B cell (primary cell): ENCODE results near the gene CD59. TPM values are rescaled to one million over a fixed set of nuclear protein-coding genes. Genes with fewer than 3 reads are reported as not detected.

Experiments used
- ATAC-seq: fragments of 200-7000 bp; cut with Tn5 transposase; one replicate; pipeline ENCODE4 v1.10.0; 2021; ENCODE audit warnings: low read depth, mild to moderate bottlenecking, moderate number of reproducible peaks, moderate library complexity
- CTCF ChIA-PET: fragments of 350-600 bp; sonication (Branson Sonifier 250); formaldehyde crosslinking; loops from one replicate; lab custom pipeline; 2021; ENCODE audit warnings: antibody characterized with exemption, inconsistent platforms; lab: Charles Lee
- POLR2A ChIA-PET: fragments of 350-600 bp; sonication (Branson Sonifier 250); formaldehyde crosslinking; loops from one replicate; lab custom pipeline; 2021; ENCODE audit warnings: antibody characterized with exemption; lab: Charles Lee
- DNase-seq: peaks from one replicate; pipeline ENCODE4 v3.0.0; 2013
- H2AFZ ChIP-seq: 2 replicates; pipeline ENCODE4 v1.6.1; 2012; ENCODE audit warnings: mild to moderate bottlenecking, low read depth, low read length; ENCODE audit not compliant: insufficient read depth, poor library complexity, severe bottlenecking
- H3K27ac ChIP-seq, 2 donors: 1 replicate in 1 of 2; 2 replicates in 1 of 2; pipeline ENCODE4 v1.5.1; 2012 to 2013; ENCODE audit warnings: low read length in 2 of 2, mild to moderate bottlenecking in 2 of 2, moderate library complexity in 1 of 2
- H3K27me3 ChIP-seq, 4 experiments: fragments of 200-600 bp in 1 of 4; sonication (generic) in 1 of 4; replicated peaks in 1 of 4; 1 replicate in 2 of 4; 2 replicates in 2 of 4; pipeline versions ENCODE4 v1.6.1 to v1.7.0; 2013 to 2016; ENCODE audit warnings: low read length in 3 of 4, mild to moderate bottlenecking in 2 of 4, mixed read lengths in 1 of 4, moderate library complexity in 1 of 4; ENCODE audit not compliant: insufficient read depth in 4 of 4, control insufficient read depth in 3 of 4; ENCODE audit errors: control extremely low read depth in 1 of 4
- H3K36me3 ChIP-seq, 2 experiments: replicated peaks in 1 of 2; 1 replicate in 1 of 2; 2 replicates in 1 of 2; pipeline versions ENCODE4 v1.6.1 to v1.7.1; 2013; ENCODE audit warnings: low read length in 1 of 2; ENCODE audit not compliant: insufficient read depth in 2 of 2, control insufficient read depth in 1 of 2; ENCODE audit errors: control extremely low read depth in 1 of 2, extremely low read depth in 1 of 2
- H3K4me1 ChIP-seq, 2 donors: fragments of 200-600 bp in 1 of 2; sonication (generic) in 1 of 2; 1 replicate in 1 of 2; 2 replicates in 1 of 2; pipeline versions ENCODE4 v1.5.1 to v1.6.1; 2013 to 2017; ENCODE audit warnings: low read length in 2 of 2; ENCODE audit not compliant: control insufficient read depth in 2 of 2, insufficient read depth in 2 of 2
- H3K4me2 ChIP-seq: replicated peaks from 2 replicates; pipeline ENCODE3; 2012; ENCODE audit warnings: mild to moderate bottlenecking, low read depth, low read length; ENCODE audit not compliant: poor library complexity, severe bottlenecking
- H3K4me3 ChIP-seq, 5 experiments: fragments of 200-600 bp in 1 of 5; sonication (generic) in 1 of 5; 1 replicate in 3 of 5; 2 replicates in 2 of 5; pipeline versions ENCODE4 v1.5.1 to v1.7.0; 2011 to 2016; ENCODE audit warnings: low read length in 4 of 5, mild to moderate bottlenecking in 4 of 5, low read depth in 2 of 5, control low read depth in 1 of 5, moderate library complexity in 1 of 5; ENCODE audit not compliant: insufficient read depth in 1 of 5; ENCODE audit errors: control extremely low read depth in 1 of 5, extremely low read depth in 1 of 5
- H3K79me2 ChIP-seq: fragments of 200-600 bp; sonication (generic); one replicate; pipeline ENCODE4 v1.6.0; 2016; ENCODE audit warnings: low read length; ENCODE audit not compliant: control insufficient read depth, insufficient read depth
- H3K9ac ChIP-seq: fragments of 200-600 bp; sonication (generic); 2 replicates; pipeline ENCODE4 v1.6.1; 2017; ENCODE audit warnings: mild to moderate bottlenecking, low read length, moderate library complexity
- H3K9me3 ChIP-seq, 3 donors: one replicate each; pipeline versions ENCODE4 v1.6.1 to v1.7.1; 2013; ENCODE audit warnings: low read length in 2 of 3; ENCODE audit not compliant: control insufficient read depth in 2 of 3, insufficient read depth in 1 of 3; ENCODE audit errors: control extremely low read depth in 1 of 3
- H4K20me1 ChIP-seq: 2 replicates; pipeline ENCODE4 v1.6.0; 2012; ENCODE audit warnings: mild to moderate bottlenecking, low read length; ENCODE audit not compliant: insufficient read depth, control insufficient read depth, poor library complexity, severe bottlenecking
- H3K27ac Mint-ChIP-seq: one replicate; pipeline ENCODE4 v1.8.0; 2021; ENCODE audit warnings: mixed read lengths
- H3K27me3 Mint-ChIP-seq: one replicate; pipeline ENCODE4 v1.8.0; 2021; ENCODE audit warnings: mixed read lengths
- H3K4me1 Mint-ChIP-seq: one replicate; pipeline ENCODE4 v1.8.0; 2021; ENCODE audit warnings: mixed read lengths
- H3K4me3 Mint-ChIP-seq: one replicate; pipeline ENCODE4 v1.8.0; 2021; ENCODE audit warnings: mixed read lengths
- H3K9me3 Mint-ChIP-seq: one replicate; pipeline ENCODE4 v1.8.0; 2022; ENCODE audit warnings: mixed read lengths; ENCODE audit not compliant: insufficient read depth
- EZH2 ChIP-seq: IDR thresholded peaks from 2 replicates; pipeline ENCODE4 v1.6.1; 2012; ENCODE audit warnings: borderline replicate concordance, low read depth, mild to moderate bottlenecking, moderate library complexity, low read length; ENCODE audit not compliant: insufficient read depth, poor library complexity, severe bottlenecking
- WGBS: methylation state at CpG from one replicate; pipeline ENCODE4 v1.1.5; 2013; ENCODE audit warnings: missing lambda C conversion rate; ENCODE audit not compliant: insufficient coverage; 5-methylcytosine and 5-hydroxymethylcytosine counted together
- intact Hi-C: fragments of 100-400 bp; cut with micrococcal nuclease; formaldehyde crosslinking; loops from one replicate; pipeline ENCODE4 v1.10.0; 2022
- polyA plus RNA-seq: library from polyadenylated mRNA; depleted of rRNA; stranded (reverse); fragments of >200 nt; gene quantifications from 2 replicates; pipeline ENCODE4 v1.2.3, GENCODE V29; 2012
- total RNA-seq, 2 donors: library from RNA; stranded (reverse); fragments of 120-200 nt in 1 of 2; gene quantifications; 1 replicate in 1 of 2; 2 replicates in 1 of 2; pipeline versions ENCODE4 v1.2.3 to v1.2.4, GENCODE V29; 2013 to 2022
- TF ChIP-seq, protein P1 (sequence below): fragments of 200-600 bp; IDR thresholded peaks from one replicate; pipeline ENCODE4 v1.8.0; 2022; ENCODE audit warnings: antibody characterized with exemption, mild to moderate bottlenecking

CD59 gene
- total and polyA plus RNA-seq, 2 donors (not counting 1 experiment from before 2014, with no cell fraction given) = 10.9 to 41.3 TPM

GRCh38 chr11:33696931-33697638, 39.1 kb downstream of the CD59 start:
- H3K27ac Mint-ChIP-seq = no peak overlapping the region
- Histone ChIP-seq H3K27me3 (peaks cover 0 to 20% (median 4%) of the 10 kb centered on the region in 4 experiments), H3K27ac (no peak overlapping the region), H4K20me1 (no peaks in the 10 kb centered on the region), H3K79me2 (no peaks in the 10 kb centered on the region), H3K36me3 (no peaks in the 10 kb centered on the region), H3K9ac (no peak overlapping the region), H3K4me2 (no peak overlapping the region), H3K4me1 (peaks cover 6 to 16% of the 10 kb centered on the region in 2 donors), H3K9me3 (peaks cover 0 to 4% (median 0%) of the 10 kb centered on the region in 3 donors), H2AFZ (peak overlapping the region; percentile 22), H3K4me3 (no peak overlapping the region)
- intact Hi-C loops = no loop called here
- 94% methylated on average over 6 of the region's 6 CpGs for WGBS
- POLR2A ChIA-PET = no interaction called here
- CTCF ChIA-PET = no interaction called here
- peaks cover 11% of the 10 kb centered on the region for H3K27me3 Mint-ChIP-seq
- no peak for DNase-seq
- TF ChIP-seq EZH2 = no peak
- TF ChIP-seq, protein P1, sequence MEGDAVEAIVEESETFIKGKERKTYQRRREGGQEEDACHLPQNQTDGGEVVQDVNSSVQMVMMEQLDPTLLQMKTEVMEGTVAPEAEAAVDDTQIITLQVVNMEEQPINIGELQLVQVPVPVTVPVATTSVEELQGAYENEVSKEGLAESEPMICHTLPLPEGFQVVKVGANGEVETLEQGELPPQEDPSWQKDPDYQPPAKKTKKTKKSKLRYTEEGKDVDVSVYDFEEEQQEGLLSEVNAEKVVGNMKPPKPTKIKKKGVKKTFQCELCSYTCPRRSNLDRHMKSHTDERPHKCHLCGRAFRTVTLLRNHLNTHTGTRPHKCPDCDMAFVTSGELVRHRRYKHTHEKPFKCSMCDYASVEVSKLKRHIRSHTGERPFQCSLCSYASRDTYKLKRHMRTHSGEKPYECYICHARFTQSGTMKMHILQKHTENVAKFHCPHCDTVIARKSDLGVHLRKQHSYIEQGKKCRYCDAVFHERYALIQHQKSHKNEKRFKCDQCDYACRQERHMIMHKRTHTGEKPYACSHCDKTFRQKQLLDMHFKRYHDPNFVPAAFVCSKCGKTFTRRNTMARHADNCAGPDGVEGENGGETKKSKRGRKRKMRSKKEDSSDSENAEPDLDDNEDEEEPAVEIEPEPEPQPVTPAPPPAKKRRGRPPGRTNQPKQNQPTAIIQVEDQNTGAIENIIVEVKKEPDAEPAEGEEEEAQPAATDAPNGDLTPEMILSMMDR = no peak
- peaks cover 17% of the 10 kb centered on the region for H3K4me1 Mint-ChIP-seq
- ATAC-seq = no peak
- H3K4me3 Mint-ChIP-seq = no peak overlapping the region
- no peaks in the 10 kb centered on the region for H3K9me3 Mint-ChIP-seq

DNA sequence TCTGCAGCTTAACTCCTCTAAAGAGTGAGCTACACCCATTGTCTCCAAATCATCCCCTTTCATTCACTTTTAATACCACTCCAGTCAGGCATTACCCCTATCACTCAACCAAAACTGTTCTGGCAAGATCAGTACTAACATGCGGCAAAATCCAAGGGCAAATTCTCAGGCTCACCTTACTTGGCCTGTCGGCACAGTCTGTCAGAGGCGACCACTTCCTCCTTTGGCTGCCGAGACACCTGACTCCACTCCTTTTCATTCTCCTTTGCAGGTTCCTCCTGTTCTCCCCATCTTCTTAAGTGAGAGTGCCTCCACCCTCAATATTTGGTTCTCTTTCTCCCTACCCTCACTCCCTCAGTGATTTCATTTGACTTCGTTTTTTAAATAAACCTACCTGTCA, 39.8 kb downstream of the CD59 start:
- H3K9me3 ChIP-seq = peaks cover 0 to 4% (median 0%) of the 10 kb centered on the region in 3 donors
- ATAC-seq = no peak
- H4K20me1 ChIP-seq = no peaks in the 10 kb centered on the region
- Mint-ChIP-seq H3K4me1 (peaks cover 16% of the 10 kb centered on the region), H3K27ac (no peak overlapping the region), H3K4me3 (no peak overlapping the region), H3K27me3 (peaks cover 13% of the 10 kb centered on the region), H3K9me3 (no peaks in the 10 kb centered on the region)
- ChIA-PET CTCF (no interaction called here), POLR2A (no interaction called here)
- no peak overlapping the region for H3K27ac ChIP-seq
- H3K4me2 ChIP-seq = no peak overlapping the region
- no peaks in the 10 kb centered on the region for H3K36me3 ChIP-seq
- H3K79me2 ChIP-seq = no peaks in the 10 kb centered on the region
- H3K4me3 ChIP-seq = no peak overlapping the region
- no peak for TF ChIP-seq EZH2
- TF ChIP-seq, protein P1 = no peak
- intact Hi-C loops = no loop called here
- WGBS = 17% methylated on average over 5 of the region's 5 CpGs
- H3K27me3 ChIP-seq = peaks cover 0 to 20% (median 4%) of the 10 kb centered on the region in 4 experiments
- H3K4me1 ChIP-seq = peaks cover 5 to 14% of the 10 kb centered on the region in 2 donors
- DNase-seq = peak; percentile 26
- no peak overlapping the region for H3K9ac ChIP-seq
- H2AFZ ChIP-seq = peak overlapping the region; percentile 22
